H1 (cell line): ENCODE results near the gene BANF1.

Source experiments
- BRCA1 ChIP-seq: IDR thresholded peaks from 2 replicates; pipeline ENCODE4 v1.6.1; 2012; ENCODE audit warnings: low read depth, low read length, improper control_type of control experiment
- CREB1 ChIP-seq: IDR thresholded peaks from 2 replicates; pipeline ENCODE4 v1.6.1; 2012; ENCODE audit warnings: inconsistent platforms
- CTCF ChIP-seq, 3 experiments: IDR thresholded peaks; 1 replicate in 2 of 3; 2 replicates in 1 of 3; pipeline versions ENCODE4 v1.5.1 to v1.6.1; 2011; ENCODE audit warnings: low read length in 3 of 3, mild to moderate bottlenecking in 3 of 3, inconsistent platforms in 2 of 3, low read depth in 1 of 3, moderate library complexity in 1 of 3; ENCODE audit not compliant: insufficient read depth in 1 of 3; ENCODE audit errors: control extremely low read depth in 1 of 3
- JUN ChIP-seq: IDR thresholded peaks from 2 replicates; pipeline ENCODE4 v1.6.1; 2011; ENCODE audit warnings: low read depth, mild to moderate bottlenecking, improper control_type of control experiment, low read length
- MAFK ChIP-seq: IDR thresholded peaks from 2 replicates; pipeline ENCODE4 v1.6.1; 2012; ENCODE audit warnings: low read depth, mild to moderate bottlenecking, improper control_type of control experiment, low read length
- MAX ChIP-seq: IDR thresholded peaks from 2 replicates; pipeline ENCODE4 v1.6.1; 2012; ENCODE audit warnings: inconsistent platforms
- POLR2A ChIP-seq, 2 experiments: IDR thresholded peaks; 1 replicate in 1 of 2; 2 replicates in 1 of 2; pipeline ENCODE4 v1.6.1; 2011; ENCODE audit warnings: low read depth in 2 of 2, low read length in 2 of 2, mild to moderate bottlenecking in 2 of 2; ENCODE audit errors: control extremely low read depth in 1 of 2
- POLR2AphosphoS5 ChIP-seq: IDR thresholded peaks from 2 replicates; pipeline ENCODE4 v1.6.1; 2011; ENCODE audit warnings: low read depth, low read length
- RAD21 ChIP-seq, 2 experiments: IDR thresholded peaks in 1 of 2; conservative IDR thresholded peaks in 1 of 2; 2 replicates each; pipeline ENCODE4 v1.6.1; 2011; ENCODE audit warnings: low read depth in 2 of 2, low read length in 2 of 2, improper control_type of control experiment in 1 of 2, inconsistent platforms in 1 of 2, mild to moderate bottlenecking in 1 of 2, moderate library complexity in 1 of 2
- SP4 ChIP-seq: IDR thresholded peaks from 2 replicates; pipeline ENCODE4 v1.6.1; 2012; ENCODE audit warnings: low read length, inconsistent platforms
- SUZ12 ChIP-seq: fragments of 200-600 bp; sonication (generic); IDR thresholded peaks from 2 replicates; pipeline ENCODE4 v1.6.1; 2012; ENCODE audit warnings: mild to moderate bottlenecking, inconsistent platforms, low read length, moderate library complexity, mixed read lengths
- TBP ChIP-seq: IDR thresholded peaks from 2 replicates; pipeline ENCODE4 v1.6.1; 2011; ENCODE audit warnings: low read depth, low read length, improper control_type of control experiment
- USF2 ChIP-seq: IDR thresholded peaks from 2 replicates; pipeline ENCODE4 v1.6.1; 2011; ENCODE audit warnings: low read length, improper control_type of control experiment
- ZNF274 ChIP-seq: IDR thresholded peaks from 2 replicates; pipeline ENCODE4 v1.7.0; 2012; ENCODE audit warnings: low read length, borderline replicate concordance; ENCODE audit errors: extremely low read depth

GRCh38 chr11:66015454-66015881 is 13.2 kb downstream of the BANF1 start:
- TF ChIP-seq CTCF (IDR thresholded peaks at IDR 0.05; ENCODE audit: control extremely low read depth in 1 of 3, insufficient read depth in 1 of 3, low read depth in 1 of 3, low read length in 3 of 3) (no peak), JUN (no peak), MAFK (no peak), POLR2A (IDR thresholded peaks at IDR 0.05; ENCODE audit: control extremely low read depth in 1 of 2, low read depth in 2 of 2, low read length in 2 of 2) (no peak), POLR2AphosphoS5 (no peak), SUZ12 (no peak), RAD21 (IDR thresholded peaks at IDR 0.05 in 1 of 2, conservative IDR thresholded peaks at IDR 0.05 in 1 of 2; ENCODE audit: low read depth in 2 of 2, low read length in 2 of 2) (no peak), ZNF274 (no peak), TBP (no peak), USF2 (no peak), MAX (no peak), CREB1 (no peak), BRCA1 (no peak), SP4 (no peak)
